LNCaP clone FGC (cell line): ENCODE results near the gene METTL23.

Experiments used
- DNase-seq: peaks from one replicate; pipeline ENCODE4 v3.0.0-alpha.2; 2011; ENCODE audit warnings: low read depth
- H3K4me3 ChIP-seq: 2 replicates; pipeline ENCODE4 v1.5.1; 2011; ENCODE audit warnings: mild to moderate bottlenecking, low read depth, low read length, control low read depth
- CTCF ChIP-seq: IDR thresholded peaks from 2 replicates; pipeline ENCODE4 v1.5.1; 2012; ENCODE audit warnings: mild to moderate bottlenecking; ENCODE audit not compliant: control insufficient read depth, insufficient read depth; ENCODE audit errors: extremely low read depth

The METTL23 gene

GRCh38 chr17:76687298-76688164, 39.1 kb upstream of the METTL23 start:
- H3K4me3 ChIP-seq, result no peak overlapping the region
- DNase-seq, result no peak
- no peak for TF ChIP-seq CTCF

- TF ChIP-seq CTCF, result no peak
- no peak overlapping the region for H3K4me3 ChIP-seq
- no peak for DNase-seq
Measured at GRCh38 chr17:76688165-76688622, 38.4 kb upstream of the METTL23 start.

- H3K4me3 ChIP-seq, result no peak overlapping the region
- no peak for TF ChIP-seq CTCF
- DNase-seq, result no peak
Measured at GRCh38 chr17:76689859-76690258, 36.8 kb upstream of the METTL23 start.

GRCh38 chr17:76690596-76691280, 35.9 kb upstream of the METTL23 start:
- DNase-seq, result no peak
- no peak for TF ChIP-seq CTCF

GRCh38 chr17:76691379-76692191, 35.1 kb upstream of the METTL23 start:
- TF ChIP-seq CTCF, result no peak
- DNase-seq, result no peak

More at GRCh38 chr17:76690596-76691280, 35.9 kb upstream of the METTL23 start:
- H3K4me3 ChIP-seq, result no peak overlapping the region

GRCh38 chr17:76695059-76695831, 31.4 kb upstream of the METTL23 start:
- TF ChIP-seq CTCF, result no peak
- no peak for DNase-seq
- no peak overlapping the region for H3K4me3 ChIP-seq

More at GRCh38 chr17:76691379-76692191, 35.1 kb upstream of the METTL23 start:
- H3K4me3 ChIP-seq, result no peak overlapping the region
